ENCODE measurements around the gene BMPR1B. TPM values are rescaled to one million over a fixed set of nuclear protein-coding genes. Genes with fewer than 3 reads are reported as not detected.

Gene BMPR1B
- total RNA-seq (2014; rRNA removed; shearing (Covaris generic)): 1.7 and 2.0 TPM in 2 replicates

GRCh38 chr4:94757192-94758140 is at the start of gene BMPR1B:
Gene BMPR1B, plus strand, starts transcription at chr4:94757955. Its CDS starts 346,470 bp downstream, at chr4:95104425.
- DNase-seq (ENCODE audit: low read depth): peak; percentile 53

DNA sequence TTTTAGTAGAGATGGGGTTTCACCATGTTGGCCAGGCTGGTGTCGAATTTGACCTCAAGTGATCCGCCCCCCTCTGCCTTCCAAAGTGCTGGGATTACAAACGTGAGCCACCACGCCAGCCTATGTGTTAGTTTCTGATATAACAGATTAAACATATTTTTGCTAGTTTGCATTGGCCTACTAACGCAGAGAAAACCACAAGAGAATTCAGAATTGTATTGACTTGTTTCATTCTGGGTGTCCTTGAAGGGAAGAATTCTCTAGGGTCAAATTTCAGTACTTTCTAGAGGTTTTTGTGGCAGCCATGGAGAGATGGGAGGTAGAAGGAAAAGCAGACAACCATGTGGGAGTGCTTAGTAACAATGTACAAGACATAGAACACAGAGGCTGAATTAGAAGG is 46.1 kb upstream of the BMPR1B start:
- DNase-seq (ENCODE audit: low read depth): no peak

DNA sequence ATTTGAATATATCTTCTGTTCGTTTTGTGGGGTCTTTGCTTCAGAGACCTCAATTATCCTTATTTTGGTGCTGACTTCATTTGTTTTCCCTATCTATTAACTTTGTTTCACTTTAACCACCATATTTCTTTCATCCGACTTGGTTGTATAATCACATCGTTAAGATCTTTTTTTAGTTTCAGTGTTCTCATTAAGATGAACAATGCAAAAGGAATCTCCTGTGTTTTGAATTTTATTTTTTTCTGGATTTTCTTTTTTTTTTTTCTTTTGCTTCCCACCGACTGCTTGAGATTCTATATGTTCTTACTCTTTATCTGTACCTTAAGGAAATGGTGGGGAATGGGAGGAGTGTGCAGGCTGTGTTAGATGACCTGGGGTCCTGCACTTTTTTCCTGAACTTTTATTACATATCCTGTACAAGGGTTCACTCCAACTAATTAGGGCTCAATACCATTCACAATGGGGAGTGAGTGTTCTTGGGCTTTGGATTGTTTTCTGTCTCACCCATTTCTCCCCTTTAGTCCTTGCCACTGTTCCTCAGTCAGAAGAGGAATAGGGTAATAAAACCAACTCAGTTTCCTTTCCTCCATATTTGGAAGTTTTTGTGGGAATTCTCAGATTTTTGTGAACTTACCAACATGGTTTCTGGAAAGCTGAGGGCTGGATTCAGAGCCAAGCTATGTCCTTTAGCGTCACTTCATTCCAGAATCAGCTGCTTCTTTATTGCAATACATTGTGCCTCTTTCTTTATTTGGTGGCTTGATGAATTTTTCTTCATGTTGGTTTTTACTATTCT is 43.2 kb upstream of the BMPR1B start:
- DNase-seq (ENCODE audit: low read depth): no peak

- no peak for DNase-seq (ENCODE audit: low read depth)
Measured at GRCh38 chr4:94715726-94716125, 42.0 kb upstream of the BMPR1B start.

DNA sequence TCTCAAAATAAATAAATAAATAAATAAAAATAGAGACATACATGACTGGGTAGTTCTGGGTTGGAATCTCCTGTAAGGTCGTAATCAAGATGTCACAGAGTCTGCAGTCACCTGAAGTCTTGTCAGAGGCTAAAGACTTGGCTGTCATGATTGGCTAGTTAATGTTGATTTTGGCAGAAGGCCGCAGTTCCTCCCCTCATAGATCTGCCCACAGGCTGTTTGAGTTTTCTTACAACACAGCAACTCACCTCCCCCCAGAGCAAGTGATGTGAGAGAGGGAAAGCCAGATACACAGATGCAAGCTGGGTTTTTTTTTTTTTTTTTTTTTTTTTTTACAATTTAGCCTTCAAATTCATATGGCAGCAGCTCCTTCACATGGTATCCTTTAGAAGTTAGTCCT is 36.4 kb upstream of the BMPR1B start:
- no peak for DNase-seq (ENCODE audit: low read depth)

GRCh38 chr4:94722270-94722669 is 35.5 kb upstream of the BMPR1B start:
- DNase-seq (ENCODE audit: low read depth): no peak

DNA sequence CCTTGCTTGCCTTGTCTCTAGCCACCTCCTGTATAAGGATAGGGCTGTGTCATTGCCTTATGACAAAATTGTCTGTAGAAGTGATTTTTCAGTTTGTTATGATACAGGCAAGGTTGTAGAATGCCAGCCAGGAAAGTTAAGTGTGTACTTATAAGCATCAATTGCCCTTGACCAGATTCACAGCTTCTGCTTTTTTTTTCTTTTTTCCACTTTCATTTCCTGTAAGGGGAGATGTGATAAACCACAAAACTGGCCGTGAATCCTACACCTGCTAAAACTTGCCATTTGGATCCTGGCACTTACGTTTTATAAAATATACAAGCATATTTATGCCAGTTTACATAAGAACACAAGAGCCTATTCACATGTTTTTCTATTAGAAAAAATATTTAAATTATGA is 35.0 kb upstream of the BMPR1B start:
- DNase-seq (ENCODE audit: low read depth): no peak

GRCh38 chr4:94724016-94724790 is 33.6 kb upstream of the BMPR1B start:
- no peak for DNase-seq (ENCODE audit: low read depth)

DNA sequence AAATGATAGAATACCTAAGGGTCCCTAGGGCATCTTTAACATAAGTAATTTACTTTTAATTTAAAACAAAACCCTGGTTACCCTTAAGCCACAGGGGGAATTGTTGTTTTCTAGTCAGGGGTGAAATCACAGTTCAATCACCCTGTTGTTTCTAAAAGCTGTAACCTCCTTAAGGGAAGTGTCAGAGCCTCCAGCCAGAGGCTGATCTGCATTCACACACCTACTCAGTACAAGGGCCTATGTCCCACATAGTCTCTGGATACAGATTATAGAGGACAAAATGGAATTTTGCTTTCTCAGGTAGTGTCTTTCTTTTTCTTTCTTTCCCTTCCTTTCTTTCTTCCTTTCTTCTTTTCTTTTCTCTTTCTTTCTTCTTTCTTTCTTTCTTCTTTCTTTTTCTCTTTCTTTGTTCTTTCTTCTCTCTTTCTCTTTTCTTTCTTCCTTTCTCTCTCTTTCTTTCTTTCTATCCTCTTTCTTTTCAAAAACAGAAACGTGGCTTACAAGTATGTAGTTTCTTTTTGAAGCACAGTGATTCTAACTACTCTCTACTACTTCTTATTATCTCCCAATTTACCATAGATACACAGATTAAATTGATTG is 31.1 kb upstream of the BMPR1B start:
- no peak for DNase-seq (ENCODE audit: low read depth)

DNA sequence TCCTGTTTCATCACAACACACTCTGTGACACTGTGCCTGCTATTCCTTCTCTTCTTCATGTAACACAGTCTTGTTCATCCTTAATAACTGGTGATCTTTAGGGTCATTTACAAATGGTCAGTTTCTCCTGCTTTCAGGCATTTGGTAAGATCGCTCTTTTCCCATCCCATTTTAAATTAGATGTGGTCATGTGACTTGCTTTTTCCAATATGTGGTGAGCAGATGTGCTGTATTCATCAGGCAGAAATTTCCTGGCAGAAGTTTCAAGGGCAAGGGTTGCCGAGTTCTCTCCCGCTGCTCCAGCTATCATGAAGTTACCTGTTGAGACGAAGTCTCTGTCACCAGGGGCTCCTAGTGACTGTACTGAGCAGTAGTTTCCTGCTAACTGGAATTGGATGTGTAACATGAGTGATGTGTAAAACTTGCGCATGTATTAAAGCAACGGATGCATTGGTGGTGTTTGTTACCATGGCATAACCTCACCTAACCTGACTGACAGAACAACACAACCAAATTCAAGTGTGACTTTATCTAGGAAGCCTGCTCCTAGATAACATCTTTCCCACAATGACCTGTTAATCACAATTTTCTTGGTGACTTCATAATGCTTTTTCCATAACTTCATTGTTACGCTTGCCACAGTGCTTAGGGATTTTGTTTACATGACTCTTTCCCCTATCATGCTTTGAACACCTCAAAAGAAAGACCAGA is 29.5 kb upstream of the BMPR1B start:
- no peak for DNase-seq (ENCODE audit: low read depth)

- DNase-seq (ENCODE audit: low read depth): no peak
Measured at GRCh38 chr4:94732358-94732698, 25.4 kb upstream of the BMPR1B start.

DNA sequence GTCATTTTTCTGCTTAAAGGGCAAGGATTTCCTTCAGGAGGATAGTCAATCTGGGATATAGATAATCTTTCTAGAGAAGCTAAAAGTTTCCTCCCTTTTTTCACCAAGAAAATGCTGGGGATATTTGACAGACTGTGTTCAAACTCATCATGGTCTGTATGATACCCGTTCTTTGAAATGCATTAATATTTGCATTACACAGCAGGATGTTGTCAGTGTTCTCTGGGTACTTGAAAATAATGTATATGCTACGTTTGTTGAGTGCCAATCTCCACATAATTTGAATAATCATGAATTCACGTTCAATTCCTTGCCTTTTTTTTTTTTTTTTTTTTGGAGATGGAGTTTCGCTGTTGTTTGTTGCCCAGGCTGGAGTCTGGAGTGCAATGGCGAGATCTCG is 18.0 kb upstream of the BMPR1B start:
- DNase-seq (ENCODE audit: low read depth): no peak

- no peak for DNase-seq (ENCODE audit: low read depth)
Measured at GRCh38 chr4:94741304-94741703, 16.5 kb upstream of the BMPR1B start.

DNA sequence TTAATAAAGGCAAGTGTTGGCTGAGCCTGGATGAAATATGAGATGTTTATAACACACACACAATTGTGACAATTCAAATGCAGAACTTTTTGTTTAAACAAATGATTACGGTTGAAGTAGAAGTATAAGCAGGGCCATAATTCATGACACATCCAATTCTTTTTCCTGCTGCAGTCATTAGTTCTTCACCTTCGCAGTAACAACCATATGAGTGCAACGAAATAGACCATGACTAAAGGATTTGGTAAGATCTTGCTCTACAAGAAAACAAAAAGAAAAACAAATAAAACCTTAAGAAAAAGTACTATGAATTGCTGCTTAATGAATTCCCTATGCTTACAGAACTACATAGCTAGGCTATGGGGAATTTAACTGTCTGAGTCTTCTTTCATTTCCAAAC is 13.9 kb upstream of the BMPR1B start:
- no peak for DNase-seq (ENCODE audit: low read depth)

DNA sequence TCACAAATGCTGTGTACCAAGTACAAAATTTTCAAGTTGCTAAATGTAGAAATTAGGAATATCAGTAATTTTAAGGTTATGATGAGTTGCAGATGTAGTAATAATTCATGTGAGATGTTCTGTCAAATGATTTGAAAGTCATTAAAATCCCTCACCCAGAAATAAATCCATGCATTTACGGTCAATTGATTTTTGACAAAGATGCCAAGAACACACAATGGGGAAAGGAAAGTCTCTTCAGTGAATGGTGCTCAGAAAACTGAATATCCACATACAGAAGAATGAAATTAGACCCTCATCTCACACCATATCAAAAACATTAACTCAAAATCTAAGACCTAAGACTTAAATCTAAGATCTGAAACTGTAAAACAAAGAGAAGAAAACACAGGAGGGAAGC is 12.9 kb upstream of the BMPR1B start:
- no peak for DNase-seq (ENCODE audit: low read depth)

GRCh38 chr4:94746746-94747145 is 11.0 kb upstream of the BMPR1B start:
- no peak for DNase-seq (ENCODE audit: low read depth)

DNA sequence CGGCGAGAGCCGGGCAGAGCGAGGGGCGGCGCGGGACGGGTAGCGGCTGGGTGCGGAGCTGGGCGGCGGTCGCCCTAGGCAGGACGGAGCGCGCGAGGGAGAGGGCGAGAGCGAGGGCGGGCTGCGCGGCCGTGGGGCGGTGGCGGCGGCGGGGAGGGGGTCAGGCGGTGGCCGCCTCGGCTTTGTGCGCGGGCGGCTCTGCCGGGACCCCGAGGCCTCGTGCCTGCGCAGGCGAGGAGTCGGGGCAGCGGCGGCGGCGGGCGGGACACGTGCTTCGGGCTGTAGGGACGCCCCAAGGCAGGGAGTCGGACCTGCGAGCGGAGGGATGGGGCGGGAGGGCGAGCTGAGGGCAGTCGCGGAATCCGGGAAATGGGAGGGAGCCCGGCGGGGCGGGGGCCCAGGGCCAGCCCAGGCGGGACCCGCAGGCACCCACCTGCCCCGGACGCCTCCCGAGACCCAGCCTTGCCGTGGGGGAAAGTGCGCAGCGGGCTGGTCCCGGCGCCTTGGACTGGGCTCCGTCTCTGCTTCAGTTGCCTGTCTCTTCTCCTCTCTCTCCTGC is 465 bp downstream of the BMPR1B start:
- peak; percentile 60 for DNase-seq (ENCODE audit: low read depth)

GRCh38 chr4:94758700-94759399 is 1.1 kb downstream of the BMPR1B start:
- peak; percentile 13 for DNase-seq (ENCODE audit: low read depth)

- no peak for DNase-seq (ENCODE audit: low read depth)
Measured at GRCh38 chr4:94759767-94760211, 2.0 kb downstream of the BMPR1B start.

DNA sequence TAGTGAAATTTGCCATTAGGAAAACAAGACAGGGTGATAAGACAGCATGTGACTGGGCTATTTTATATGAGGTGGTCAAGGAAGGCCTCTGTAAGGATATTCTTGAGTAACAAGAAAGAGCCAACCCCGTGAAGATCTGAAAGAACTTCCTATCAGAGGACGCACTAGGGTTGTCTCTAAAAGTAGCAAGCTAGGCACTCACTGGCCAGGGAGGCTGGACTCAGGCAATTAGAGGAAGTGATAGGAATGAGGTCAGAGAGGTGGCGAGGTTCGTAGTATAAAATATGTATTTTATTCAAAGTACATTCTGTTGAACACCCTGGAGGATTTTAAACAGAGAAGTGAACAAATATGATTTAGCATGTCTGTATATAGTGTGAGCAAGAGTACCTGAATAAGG is 4.6 kb downstream of the BMPR1B start:
- DNase-seq (ENCODE audit: low read depth): no peak
